Colon (tissue), 2 donors: Measurements from ENCODE around the gene AOC2.
"Not testable (repeated sequence)": the region's sequence is repeated elsewhere in the genome, so short reads cannot be mapped to it uniquely, and the experiment has no call there.

Experiments used
- FAIRE-seq: peaks from 2 replicates; lab custom pipeline; 2012; peaks lifted over from hg19 to GRCh38; lab: Jason Lieb, UNC
- donor health status: control.
- donor health status: control.

Gene AOC2

GRCh38 chr17:42832934-42833766 is 11.2 kb upstream of the AOC2 start, which contains the start of gene PSME3:
PSME3 (plus strand) TSS chr17:42833397; CDS start chr17:42833632, 235 bp downstream.
- FAIRE-seq, result no peak

GRCh38 chr17:42833767-42834422 is 10.5 kb upstream of the AOC2 start:
- no peak for FAIRE-seq

GRCh38 chr17:42835732-42836131 is 8.6 kb upstream of the AOC2 start:
- FAIRE-seq, result no peak

GRCh38 chr17:42841975-42842685 is 2.2 kb upstream of the AOC2 start:
- no peak for FAIRE-seq

GRCh38 chr17:42843358-42843934 is 934 bp upstream of the AOC2 start:
- FAIRE-seq, result no peak

- no peak for FAIRE-seq
These were observed 578 bp downstream of the AOC2 start for GRCh38 chr17:42844761-42845555.

GRCh38 chr17:42845556-42845917 is 1.2 kb downstream of the AOC2 start:
- FAIRE-seq, result no peak

- no peak for FAIRE-seq
These were observed 1.7 kb downstream of the AOC2 start for GRCh38 chr17:42845918-42846593.

- no peak for FAIRE-seq
These were observed 2.4 kb downstream of the AOC2 start for GRCh38 chr17:42846594-42847280.

GRCh38 chr17:42848093-42848492 is 3.7 kb downstream of the AOC2 start:
- FAIRE-seq, result no peak

GRCh38 chr17:42849031-42849430 is 4.7 kb downstream of the AOC2 start:
- FAIRE-seq, result no peak

- no peak for FAIRE-seq
These were observed 5.2 kb downstream of the AOC2 start for GRCh38 chr17:42849451-42850181.

- no peak for FAIRE-seq
These were observed 6.6 kb downstream of the AOC2 start, which contains the start of gene AOC3 for GRCh38 chr17:42850954-42851353. AOC3 (plus strand) TSS chr17:42851199; CDS start chr17:42851344, 145 bp downstream.

GRCh38 chr17:42851371-42852240 is 7.2 kb downstream of the AOC2 start:
- FAIRE-seq, result not testable (repeated sequence)

GRCh38 chr17:42852351-42852750 is 8.0 kb downstream of the AOC2 start:
- no peak for FAIRE-seq

- no peak for FAIRE-seq
These were observed 8.6 kb downstream of the AOC2 start for GRCh38 chr17:42853004-42853403.

GRCh38 chr17:42853597-42853967 is 9.2 kb downstream of the AOC2 start:
- FAIRE-seq, result no peak

GRCh38 chr17:42853968-42854790 is 9.8 kb downstream of the AOC2 start:
- no peak for FAIRE-seq
